DMS 273 treated with DMSO at 0.1 percent for 48 hours (cell line): ENCODE measurements around the gene MYOZ2.
"Not testable (repeated sequence)": the region's sequence is repeated elsewhere in the genome, so short reads cannot be mapped to it uniquely, and the experiment has no call there.

Experiments
- DNase-seq: peaks from one replicate; lab custom pipeline; 2025; lab: John Stamatoyannopoulos, UW

Gene MYOZ2

GRCh38 chr4:119128148-119128547 lies 7.5 kb upstream of the MYOZ2 start:
- no peak for DNase-seq

GRCh38 chr4:119130365-119131065 lies 5.1 kb upstream of the MYOZ2 start:
- DNase-seq, result no peak

- DNase-seq, result no peak
Observed at GRCh38 chr4:119131164-119131563, 4.5 kb upstream of the MYOZ2 start.

- no peak for DNase-seq
Observed at GRCh38 chr4:119132306-119132705, 3.3 kb upstream of the MYOZ2 start.

- DNase-seq, result no peak
Observed at GRCh38 chr4:119136546-119136945, 914 bp downstream of the MYOZ2 start.

GRCh38 chr4:119138046-119138445 lies 2.4 kb downstream of the MYOZ2 start:
- no peak for DNase-seq

- no peak for DNase-seq
Observed at GRCh38 chr4:119139311-119139710, 3.7 kb downstream of the MYOZ2 start.

GRCh38 chr4:119139822-119140252 lies 4.2 kb downstream of the MYOZ2 start:
- no peak for DNase-seq

GRCh38 chr4:119141283-119141682 lies 5.7 kb downstream of the MYOZ2 start:
- not testable (repeated sequence) for DNase-seq

- DNase-seq, result no peak
Observed at GRCh38 chr4:119142833-119143232, 7.2 kb downstream of the MYOZ2 start.

- not testable (repeated sequence) for DNase-seq
Observed at GRCh38 chr4:119143341-119143740, 7.7 kb downstream of the MYOZ2 start.

GRCh38 chr4:119149110-119149509 lies 13.5 kb downstream of the MYOZ2 start:
- no peak for DNase-seq

GRCh38 chr4:119151161-119151560 lies 15.5 kb downstream of the MYOZ2 start:
- no peak for DNase-seq

GRCh38 chr4:119152741-119153140 lies 17.1 kb downstream of the MYOZ2 start:
- no peak for DNase-seq

GRCh38 chr4:119162174-119162573 lies 26.5 kb downstream of the MYOZ2 start:
- DNase-seq, result no peak

- DNase-seq, result no peak
Observed at GRCh38 chr4:119165767-119166166, 30.1 kb downstream of the MYOZ2 start.

- no peak for DNase-seq
Observed at GRCh38 chr4:119170195-119170594, 34.6 kb downstream of the MYOZ2 start.

- DNase-seq, result no peak
Observed at GRCh38 chr4:119172223-119172622, 36.6 kb downstream of the MYOZ2 start.

- not testable (repeated sequence) for DNase-seq
Observed at GRCh38 chr4:119173729-119174361, 38.2 kb downstream of the MYOZ2 start.

- DNase-seq, result no peak
Observed at GRCh38 chr4:119179011-119179410, 43.4 kb downstream of the MYOZ2 start.

- DNase-seq, result no peak
Observed at GRCh38 chr4:119184128-119184527, 48.5 kb downstream of the MYOZ2 start.

GRCh38 chr4:119189638-119190037 lies 54.0 kb downstream of the MYOZ2 start:
- no peak for DNase-seq

GRCh38 chr4:119190354-119190753 lies 54.7 kb downstream of the MYOZ2 start:
- no peak for DNase-seq

- no peak for DNase-seq
Observed at GRCh38 chr4:119191505-119191904, 55.9 kb downstream of the MYOZ2 start.
